OCI-M2 (cell line): ENCODE results near the gene GNG7.
"Not testable (repeated sequence)": the region's sequence is repeated elsewhere in the genome, so short reads cannot be mapped to it uniquely, and the experiment has no call there.

Experiments used
- DNase-seq: peaks from one replicate; lab custom pipeline; 2025; ENCODE audit not compliant: unreplicated experiment; lab: John Stamatoyannopoulos, UW

Gene GNG7

GRCh38 chr19:2678044-2678671, 24.3 kb downstream of the GNG7 start:
- no peak for DNase-seq

GRCh38 chr19:2676823-2677222, 25.7 kb downstream of the GNG7 start:
- DNase-seq = no peak

GRCh38 chr19:2675892-2676291, 26.6 kb downstream of the GNG7 start:
- DNase-seq = no peak

- no peak for DNase-seq
Measured at GRCh38 chr19:2670217-2670616, 32.3 kb downstream of the GNG7 start.

GRCh38 chr19:2668175-2668763, 34.2 kb downstream of the GNG7 start:
- no peak for DNase-seq

GRCh38 chr19:2667349-2667748, 35.1 kb downstream of the GNG7 start:
- not testable (repeated sequence) for DNase-seq

GRCh38 chr19:2666344-2666994, 36.0 kb downstream of the GNG7 start:
- DNase-seq = no peak

GRCh38 chr19:2665103-2665502, 37.4 kb downstream of the GNG7 start:
- DNase-seq = no peak

GRCh38 chr19:2663920-2664571, 38.4 kb downstream of the GNG7 start:
- DNase-seq = no peak

- DNase-seq = no peak
Measured at GRCh38 chr19:2661615-2662014, 40.9 kb downstream of the GNG7 start.

- DNase-seq = no peak
Measured at GRCh38 chr19:2659856-2660432, 42.5 kb downstream of the GNG7 start.

GRCh38 chr19:2656533-2656932, 46.0 kb downstream of the GNG7 start:
- DNase-seq = no peak

GRCh38 chr19:2653710-2654707, 48.5 kb downstream of the GNG7 start:
- DNase-seq = no peak

- no peak for DNase-seq
Measured at GRCh38 chr19:2653218-2653617, 49.3 kb downstream of the GNG7 start.

- no peak for DNase-seq
Measured at GRCh38 chr19:2652504-2653099, 49.9 kb downstream of the GNG7 start.

GRCh38 chr19:2651002-2651733, 51.3 kb downstream of the GNG7 start:
- DNase-seq = not testable (repeated sequence)

- DNase-seq = no peak
Measured at GRCh38 chr19:2650515-2650914, 52.0 kb downstream of the GNG7 start.

GRCh38 chr19:2648528-2648937, 54.0 kb downstream of the GNG7 start:
- peak; percentile 8 for DNase-seq

GRCh38 chr19:2648099-2648498, 54.4 kb downstream of the GNG7 start:
- DNase-seq = no peak
